GM12892 (cell line): ENCODE data around the gene NSA2.

Source experiments
- POLR2A ChIP-seq: IDR thresholded peaks from 2 replicates; pipeline ENCODE4 v1.6.1; 2011; ENCODE audit warnings: low read depth, low read length, control low read depth
- POLR2AphosphoS5 ChIP-seq: IDR thresholded peaks from 2 replicates; pipeline ENCODE4 v1.6.1; 2011; ENCODE audit warnings: low read depth, low read length, control low read depth
- TAF1 ChIP-seq: IDR thresholded peaks from 2 replicates; pipeline ENCODE4 v1.6.1; 2011; ENCODE audit warnings: low read depth, mild to moderate bottlenecking, control low read depth, low read length, borderline replicate concordance

GRCh38 chr5:74725331-74725730 lies 41.7 kb upstream of the NSA2 start:
- TF ChIP-seq TAF1 (no peak), POLR2A (no peak), POLR2AphosphoS5 (no peak)
